Transverse colon (tissue), 4 donors: ENCODE measurements around the gene GLI3.

ENCODE experiments used
- POLR2A ChIP-seq: fragments of 450-650 bp; IDR thresholded peaks from one replicate; pipeline ENCODE4 v1.6.1; 2016; ENCODE audit warnings: antibody characterized with exemption, mild to moderate bottlenecking, moderate library complexity
- POLR2AphosphoS5 ChIP-seq, 3 donors: sonication (generic); formaldehyde crosslinking; IDR thresholded peaks; one replicate each; pipeline ENCODE4 v1.6.1; 2016; ENCODE audit warnings: antibody characterized with exemption in 3 of 3
- TF ChIP-seq, protein P1 (sequence below), 5 experiments: fragments of 200-600 bp in 3 of 5; fragments of 450-650 bp in 2 of 5; sonication (generic) in 3 of 5; IDR thresholded peaks; 1 replicate in 2 of 5; 2 replicates in 3 of 5; pipeline ENCODE4 v1.5.1; 2016 to 2017; ENCODE audit warnings: antibody characterized with exemption in 5 of 5, inconsistent platforms in 3 of 5, mild to moderate bottlenecking in 2 of 5, moderate library complexity in 1 of 5

DNA sequence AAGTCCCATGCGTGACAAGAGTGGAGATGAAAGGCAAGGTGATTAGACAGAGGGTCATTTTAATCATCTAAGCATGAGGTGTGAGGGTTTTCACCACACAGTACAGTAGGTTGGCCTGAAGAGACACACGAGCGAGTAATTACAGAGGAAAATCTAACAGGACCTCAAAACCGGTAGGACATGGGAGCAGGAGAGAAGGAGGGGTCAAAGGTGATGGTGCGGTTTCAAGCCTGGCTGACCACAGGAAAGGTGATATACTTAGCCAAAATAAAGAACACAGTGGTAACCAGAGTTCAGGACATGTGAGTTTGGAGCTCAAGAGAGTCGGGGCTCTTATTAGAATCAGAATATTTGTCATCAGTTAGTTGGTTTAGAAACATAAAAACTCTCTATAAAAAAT, 20.0 kb downstream of the GLI3 start:
- TF ChIP-seq, protein P1, sequence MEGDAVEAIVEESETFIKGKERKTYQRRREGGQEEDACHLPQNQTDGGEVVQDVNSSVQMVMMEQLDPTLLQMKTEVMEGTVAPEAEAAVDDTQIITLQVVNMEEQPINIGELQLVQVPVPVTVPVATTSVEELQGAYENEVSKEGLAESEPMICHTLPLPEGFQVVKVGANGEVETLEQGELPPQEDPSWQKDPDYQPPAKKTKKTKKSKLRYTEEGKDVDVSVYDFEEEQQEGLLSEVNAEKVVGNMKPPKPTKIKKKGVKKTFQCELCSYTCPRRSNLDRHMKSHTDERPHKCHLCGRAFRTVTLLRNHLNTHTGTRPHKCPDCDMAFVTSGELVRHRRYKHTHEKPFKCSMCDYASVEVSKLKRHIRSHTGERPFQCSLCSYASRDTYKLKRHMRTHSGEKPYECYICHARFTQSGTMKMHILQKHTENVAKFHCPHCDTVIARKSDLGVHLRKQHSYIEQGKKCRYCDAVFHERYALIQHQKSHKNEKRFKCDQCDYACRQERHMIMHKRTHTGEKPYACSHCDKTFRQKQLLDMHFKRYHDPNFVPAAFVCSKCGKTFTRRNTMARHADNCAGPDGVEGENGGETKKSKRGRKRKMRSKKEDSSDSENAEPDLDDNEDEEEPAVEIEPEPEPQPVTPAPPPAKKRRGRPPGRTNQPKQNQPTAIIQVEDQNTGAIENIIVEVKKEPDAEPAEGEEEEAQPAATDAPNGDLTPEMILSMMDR (IDR thresholded peaks at IDR 0.05): no peak
- TF ChIP-seq POLR2A (no peak), POLR2AphosphoS5 (IDR thresholded peaks at IDR 0.05) (no peak)
